ENCODE measurements around the gene SCAANT1.
A peak's percentile ranks its signal among the peaks of the same experiment; 100 is the strongest.

The SCAANT1 gene

DNA sequence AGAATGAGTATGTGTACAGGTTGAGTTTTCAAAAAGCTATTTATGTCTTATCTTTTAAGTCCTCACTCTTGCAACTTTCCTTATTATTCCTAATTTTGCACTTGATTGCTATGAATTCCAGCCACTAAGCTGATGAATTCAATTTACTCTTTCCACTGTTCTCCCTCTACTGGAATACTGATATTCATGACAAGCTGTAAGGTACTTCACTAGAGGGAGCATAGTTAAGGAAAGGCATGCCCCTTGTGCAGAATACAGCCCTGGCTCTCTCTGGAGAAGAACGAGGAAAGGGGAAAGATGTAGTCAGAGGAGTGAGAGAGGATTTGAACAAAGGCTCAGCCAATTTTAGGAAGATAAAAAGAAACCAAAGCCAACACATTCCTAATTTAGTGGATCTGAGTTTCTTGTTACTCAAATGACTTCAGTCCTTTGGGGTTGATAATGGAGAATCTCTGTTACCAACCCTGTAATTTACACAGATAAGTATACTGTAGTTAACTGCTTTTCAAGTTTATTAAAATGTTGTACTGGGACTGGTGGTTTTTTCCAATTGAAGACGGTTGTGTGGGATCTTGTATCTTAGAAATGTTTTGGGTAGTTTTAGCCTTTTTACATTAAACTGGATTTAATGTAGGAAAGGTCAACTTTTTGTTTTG lies 4.0 kb downstream of the SCAANT1 start (continued):
- TF ChIP-seq CREB5 (CRISPR knock-in tag; IDR thresholded peaks at IDR 0.05; ENCODE audit: low read depth) (no peak), ESRRG (CRISPR knock-in tag; IDR thresholded peaks at IDR 0.05) (no peak), ZFP30 (CRISPR knock-in tag; IDR thresholded peaks at IDR 0.05) (no peak), TOX (CRISPR knock-in tag; IDR thresholded peaks at IDR 0.05; ENCODE audit: borderline replicate concordance) (no peak), ZNF8 (CRISPR knock-in tag; IDR thresholded peaks at IDR 0.05) (no peak)

DNA sequence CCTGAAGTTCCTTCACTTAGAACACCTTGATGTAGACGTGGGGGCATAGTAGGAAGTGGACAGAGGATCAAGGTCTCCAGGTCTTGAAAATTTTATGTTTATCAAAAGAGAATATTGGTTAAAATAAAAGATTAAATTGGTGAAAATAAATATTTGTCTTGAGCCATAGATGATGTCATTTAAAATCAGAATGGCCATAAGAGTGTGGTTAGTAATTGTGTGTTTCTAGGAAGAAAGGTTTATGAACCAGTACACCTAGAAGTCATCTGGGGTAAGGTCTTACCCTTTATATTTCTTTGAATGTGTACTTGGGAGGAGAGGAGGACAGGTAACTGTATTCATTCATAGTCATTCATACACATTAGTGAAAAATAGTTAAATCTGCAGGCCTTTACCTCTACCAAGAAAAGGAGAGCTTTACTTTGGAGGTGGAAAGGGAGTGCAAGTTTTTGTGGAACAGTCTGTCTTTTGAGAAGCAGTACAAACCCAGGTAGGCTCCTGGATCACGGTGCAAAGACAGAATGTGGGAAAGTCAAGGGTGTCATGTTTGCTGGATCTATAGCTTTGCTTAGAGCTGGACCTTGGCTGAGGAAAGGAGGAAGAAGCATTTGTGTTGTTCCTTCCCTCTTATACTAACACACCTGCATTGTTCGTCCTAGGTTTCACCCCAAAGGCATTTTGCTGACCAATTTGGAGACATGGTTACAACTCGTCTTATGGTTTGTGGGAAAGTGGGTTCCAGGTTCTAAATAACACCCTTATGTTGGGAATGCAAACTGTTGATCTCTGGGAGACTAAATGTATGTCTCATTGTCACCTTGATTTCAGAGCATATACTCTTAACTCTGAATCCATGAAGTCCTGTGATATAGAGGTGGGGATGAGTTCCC lies 6.2 kb downstream of the SCAANT1 start:
- no peak for ATAC-seq

DNA sequence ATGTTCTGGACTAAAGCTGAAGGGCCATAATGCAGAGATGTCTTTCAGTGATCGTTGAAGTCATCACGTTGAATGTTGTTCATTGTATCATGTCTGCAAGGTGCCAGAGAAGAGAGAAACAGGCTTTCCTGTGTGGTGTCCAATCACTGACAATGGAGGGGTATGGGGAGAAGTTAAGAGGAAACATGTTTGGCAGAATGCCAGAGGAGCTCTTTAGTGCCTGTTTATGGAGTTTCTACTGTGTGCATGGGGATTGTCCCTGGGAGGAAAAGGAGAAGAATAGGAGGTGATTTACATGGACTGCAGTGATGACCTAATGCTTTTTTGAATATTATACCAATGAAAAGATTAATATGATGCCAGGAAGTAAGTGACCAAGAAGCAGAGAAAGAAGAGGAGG lies 11.7 kb downstream of the SCAANT1 start:
- ATAC-seq, result peak; percentile 27; the same call in 1 of the 3 replicates
- no peak for TF ChIP-seq ISL1 (CRISPR knock-in tag; IDR thresholded peaks at IDR 0.05)
- peak; percentile 82 for TF ChIP-seq ZNF70 (CRISPR knock-in tag; IDR thresholded peaks at IDR 0.05)

More for the DNA sequence above, 6.2 kb downstream of the SCAANT1 start:
- TF ChIP-seq ESRRG (CRISPR knock-in tag; IDR thresholded peaks at IDR 0.05) (no peak), TCF4 (CRISPR knock-in tag; IDR thresholded peaks at IDR 0.05; ENCODE audit: borderline replicate concordance) (no peak), ZFP30 (CRISPR knock-in tag; IDR thresholded peaks at IDR 0.05) (no peak), ZNF70 (CRISPR knock-in tag; IDR thresholded peaks at IDR 0.05) (no peak), OSR1 (CRISPR knock-in tag; IDR thresholded peaks at IDR 0.05) (no peak), ZFP3 (CRISPR knock-in tag; IDR thresholded peaks at IDR 0.05) (no peak), TOX (CRISPR knock-in tag; IDR thresholded peaks at IDR 0.05; ENCODE audit: borderline replicate concordance) (no peak), ARNTL (CRISPR knock-in tag; IDR thresholded peaks at IDR 0.05; ENCODE audit: borderline replicate concordance, low read depth) (no peak), BACH2 (CRISPR knock-in tag; IDR thresholded peaks at IDR 0.05; ENCODE audit: borderline replicate concordance) (no peak)

GRCh38 chr3:63900010-63900409 lies 12.2 kb downstream of the SCAANT1 start:
- no peak for TF ChIP-seq ESRRG (CRISPR knock-in tag; IDR thresholded peaks at IDR 0.05)
- TF ChIP-seq ZFP30 (CRISPR knock-in tag; IDR thresholded peaks at IDR 0.05), result no peak
- no peak for TF ChIP-seq POU6F1 (CRISPR knock-in tag; IDR thresholded peaks at IDR 0.05; ENCODE audit: borderline replicate concordance, low read depth)
- TF ChIP-seq ZNF8 (CRISPR knock-in tag; IDR thresholded peaks at IDR 0.05), result no peak
- TF ChIP-seq CSRNP3 (CRISPR knock-in tag; IDR thresholded peaks at IDR 0.05), result no peak
- no peak for TF ChIP-seq ISL1 (CRISPR knock-in tag; IDR thresholded peaks at IDR 0.05)
- TF ChIP-seq TCF4 (CRISPR knock-in tag; IDR thresholded peaks at IDR 0.05; ENCODE audit: borderline replicate concordance), result no peak
- no peak for TF ChIP-seq GLIS3 (CRISPR knock-in tag; IDR thresholded peaks at IDR 0.05)
- no peak for TF ChIP-seq ZNF70 (CRISPR knock-in tag; IDR thresholded peaks at IDR 0.05)
- TF ChIP-seq PATZ1 (CRISPR knock-in tag; IDR thresholded peaks at IDR 0.05; ENCODE audit: borderline replicate concordance), result no peak
- TF ChIP-seq OSR1 (CRISPR knock-in tag; IDR thresholded peaks at IDR 0.05), result no peak
- no peak for TF ChIP-seq ZC3H10 (CRISPR knock-in tag; IDR thresholded peaks at IDR 0.05)
- TF ChIP-seq ZFP3 (CRISPR knock-in tag; IDR thresholded peaks at IDR 0.05), result no peak
- no peak for TF ChIP-seq CSDC2 (CRISPR knock-in tag; IDR thresholded peaks at IDR 0.05)
- no peak for TF ChIP-seq TSHZ2 (CRISPR knock-in tag; IDR thresholded peaks at IDR 0.05)
- TF ChIP-seq RARB (CRISPR knock-in tag; IDR thresholded peaks at IDR 0.05), result no peak
- no peak for TF ChIP-seq CREB5 (CRISPR knock-in tag; IDR thresholded peaks at IDR 0.05; ENCODE audit: low read depth)
- no peak for ATAC-seq
